Chondrocyte (in vitro differentiated cells): ENCODE results near the gene PAXIP1. TPM values are rescaled to one million over a fixed set of nuclear protein-coding genes. Genes with fewer than 3 reads are reported as not detected.

Experiments
- DNase-seq: peaks from one replicate; pipeline ENCODE4 v3.0.0; 2021; ENCODE audit warnings: mixed read lengths, low spot score
- H3K27ac Mint-ChIP-seq: one replicate; pipeline ENCODE4 v1.8.0; 2021; ENCODE audit warnings: mild to moderate bottlenecking, moderate library complexity, mixed read lengths; ENCODE audit not compliant: unreplicated experiment
- H3K27me3 Mint-ChIP-seq: 2 replicates; pipeline ENCODE4 v1.8.0; 2021; ENCODE audit warnings: low read depth, mixed read lengths
- H3K36me3 Mint-ChIP-seq: 2 replicates; pipeline ENCODE4 v1.8.0; 2021; ENCODE audit warnings: low read depth, mixed read lengths
- H3K4me1 Mint-ChIP-seq: 2 replicates; pipeline ENCODE4 v1.8.0; 2021; ENCODE audit warnings: low read depth, mild to moderate bottlenecking, mixed read lengths
- H3K4me3 Mint-ChIP-seq: one replicate; pipeline ENCODE4 v1.8.0; 2021; ENCODE audit warnings: mild to moderate bottlenecking, moderate library complexity, mixed read lengths; ENCODE audit not compliant: unreplicated experiment
- H3K9me3 Mint-ChIP-seq: 2 replicates; pipeline ENCODE4 v1.8.0; 2021; ENCODE audit warnings: low read depth, mixed read lengths
- total RNA-seq: library from RNA; stranded (reverse); gene quantifications from 3 replicates; pipeline ENCODE4 v1.2.1, GENCODE V29; 2021
- TF ChIP-seq, protein P1 (sequence below): fragments of 200-600 bp; sonication (generic); IDR thresholded peaks from 2 replicates; pipeline ENCODE4 v1.5.0; 2021; ENCODE audit warnings: antibody characterized with exemption, mild to moderate bottlenecking, moderate library complexity

PAXIP1 gene
- total RNA-seq, 1 donor from 2014 or later, result 8.9 TPM

DNA sequence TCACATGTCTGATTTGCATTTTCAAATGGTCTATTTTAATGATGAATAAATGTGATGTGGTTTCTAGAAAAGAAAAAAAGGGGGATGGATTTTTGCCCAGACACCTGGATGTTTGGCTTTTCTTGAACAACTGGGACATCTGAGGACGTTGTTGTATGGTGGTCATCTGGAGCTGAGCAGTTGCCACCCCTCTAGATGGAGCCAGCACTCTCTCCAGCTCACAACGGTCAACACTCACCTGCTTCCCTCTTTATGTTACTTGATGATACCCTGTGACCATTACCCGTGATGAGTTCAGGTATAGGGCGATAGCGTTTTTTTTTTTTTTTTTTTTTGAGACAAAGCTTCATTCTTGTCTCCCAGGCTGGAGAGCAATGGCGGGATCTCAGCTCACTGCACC lies 30.1 kb upstream of the PAXIP1 start:
- Mint-ChIP-seq H3K36me3 (no peaks in the 10 kb centered on the region), H3K27me3 (peaks cover 2% of the 10 kb centered on the region), H3K4me3 (no peak overlapping the region), H3K4me1 (no peaks in the 10 kb centered on the region), H3K9me3 (peaks cover 12% of the 10 kb centered on the region), H3K27ac (no peak overlapping the region)
- no peak for DNase-seq
- TF ChIP-seq, protein P1, sequence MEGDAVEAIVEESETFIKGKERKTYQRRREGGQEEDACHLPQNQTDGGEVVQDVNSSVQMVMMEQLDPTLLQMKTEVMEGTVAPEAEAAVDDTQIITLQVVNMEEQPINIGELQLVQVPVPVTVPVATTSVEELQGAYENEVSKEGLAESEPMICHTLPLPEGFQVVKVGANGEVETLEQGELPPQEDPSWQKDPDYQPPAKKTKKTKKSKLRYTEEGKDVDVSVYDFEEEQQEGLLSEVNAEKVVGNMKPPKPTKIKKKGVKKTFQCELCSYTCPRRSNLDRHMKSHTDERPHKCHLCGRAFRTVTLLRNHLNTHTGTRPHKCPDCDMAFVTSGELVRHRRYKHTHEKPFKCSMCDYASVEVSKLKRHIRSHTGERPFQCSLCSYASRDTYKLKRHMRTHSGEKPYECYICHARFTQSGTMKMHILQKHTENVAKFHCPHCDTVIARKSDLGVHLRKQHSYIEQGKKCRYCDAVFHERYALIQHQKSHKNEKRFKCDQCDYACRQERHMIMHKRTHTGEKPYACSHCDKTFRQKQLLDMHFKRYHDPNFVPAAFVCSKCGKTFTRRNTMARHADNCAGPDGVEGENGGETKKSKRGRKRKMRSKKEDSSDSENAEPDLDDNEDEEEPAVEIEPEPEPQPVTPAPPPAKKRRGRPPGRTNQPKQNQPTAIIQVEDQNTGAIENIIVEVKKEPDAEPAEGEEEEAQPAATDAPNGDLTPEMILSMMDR, result no peak

DNA sequence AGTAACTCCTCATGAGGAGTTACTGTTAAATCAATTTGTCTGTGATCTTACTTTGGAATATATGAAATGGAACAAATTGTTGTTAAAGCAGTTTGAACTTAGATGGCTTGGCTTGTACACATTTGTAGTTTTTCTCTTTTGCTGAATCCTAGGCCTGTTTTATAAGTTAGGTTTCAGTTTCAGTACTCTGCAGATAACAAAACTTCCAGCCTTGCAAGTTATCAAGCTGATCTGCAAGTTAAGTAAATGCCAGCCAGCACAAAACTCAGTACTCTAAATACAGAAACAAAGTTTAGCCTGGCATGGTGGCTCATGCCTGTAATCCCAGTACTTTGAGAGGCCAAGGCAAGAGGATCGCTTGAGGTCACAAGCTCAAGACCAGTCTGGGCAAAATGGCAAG lies 25.0 kb upstream of the PAXIP1 start:
- Mint-ChIP-seq H3K4me1 (no peaks in the 10 kb centered on the region), H3K4me3 (no peak overlapping the region), H3K27me3 (peaks cover 6% of the 10 kb centered on the region), H3K27ac (no peak overlapping the region), H3K36me3 (no peaks in the 10 kb centered on the region), H3K9me3 (peaks cover 10% of the 10 kb centered on the region)
- DNase-seq, result no peak
- TF ChIP-seq, protein P1, result no peak

DNA sequence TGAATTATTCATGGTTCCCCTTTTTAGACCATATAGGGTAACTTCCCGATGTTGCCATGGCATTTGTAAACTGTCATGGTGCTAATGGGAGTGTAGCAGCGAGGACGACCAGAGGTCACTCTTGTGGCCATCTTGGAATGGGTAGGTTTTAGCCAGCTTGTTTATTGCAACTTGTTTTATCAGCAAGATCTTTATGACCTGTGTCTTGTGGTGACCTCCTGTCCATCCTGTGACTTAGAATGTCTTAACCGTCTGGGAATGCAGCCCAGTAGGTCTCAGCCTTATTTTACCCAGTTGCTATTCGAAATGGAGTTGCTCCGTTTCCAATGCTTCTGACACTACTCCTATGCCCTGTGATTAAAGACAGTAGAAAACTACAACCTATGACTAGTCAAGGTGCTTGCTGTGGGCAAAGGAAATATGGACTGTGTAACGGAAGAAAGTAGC lies 18.8 kb upstream of the PAXIP1 start:
- TF ChIP-seq, protein P1, result no peak

DNA sequence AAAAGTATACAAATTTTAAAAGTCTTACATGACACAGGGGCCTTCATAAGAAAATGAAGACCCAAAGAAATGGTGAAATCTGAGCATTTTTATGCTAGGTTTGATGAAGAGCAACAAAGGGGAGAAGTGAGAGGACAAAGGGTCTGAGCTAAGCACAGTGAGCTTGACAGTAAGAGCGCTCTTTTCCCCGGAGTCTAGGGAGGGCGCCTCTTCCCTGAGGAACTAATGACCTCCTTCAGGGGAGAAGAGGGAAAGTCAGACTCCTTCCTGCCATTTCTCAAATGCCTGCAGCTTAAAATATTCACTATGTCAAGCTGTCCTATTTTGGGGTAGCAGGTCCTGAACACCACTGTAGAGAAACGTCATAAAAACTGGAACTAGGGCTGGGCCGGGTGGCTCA lies 18.1 kb upstream of the PAXIP1 start:
- TF ChIP-seq, protein P1, result no peak
- H3K4me3 Mint-ChIP-seq, result no peak overlapping the region
- no peak for DNase-seq
- H3K27me3 Mint-ChIP-seq, result peaks cover 4% of the 10 kb centered on the region
- no peak overlapping the region for H3K27ac Mint-ChIP-seq
- no peaks in the 10 kb centered on the region for H3K36me3 Mint-ChIP-seq
- H3K9me3 Mint-ChIP-seq, result no peaks in the 10 kb centered on the region
- no peaks in the 10 kb centered on the region for H3K4me1 Mint-ChIP-seq

More for the DNA sequence above, 18.8 kb upstream of the PAXIP1 start:
- H3K4me3 Mint-ChIP-seq, result no peak overlapping the region
- H3K36me3 Mint-ChIP-seq, result no peaks in the 10 kb centered on the region
- peaks cover 4% of the 10 kb centered on the region for H3K27me3 Mint-ChIP-seq
- H3K27ac Mint-ChIP-seq, result no peak overlapping the region
- H3K4me1 Mint-ChIP-seq, result no peaks in the 10 kb centered on the region
- H3K9me3 Mint-ChIP-seq, result no peaks in the 10 kb centered on the region
- no peak for DNase-seq

DNA sequence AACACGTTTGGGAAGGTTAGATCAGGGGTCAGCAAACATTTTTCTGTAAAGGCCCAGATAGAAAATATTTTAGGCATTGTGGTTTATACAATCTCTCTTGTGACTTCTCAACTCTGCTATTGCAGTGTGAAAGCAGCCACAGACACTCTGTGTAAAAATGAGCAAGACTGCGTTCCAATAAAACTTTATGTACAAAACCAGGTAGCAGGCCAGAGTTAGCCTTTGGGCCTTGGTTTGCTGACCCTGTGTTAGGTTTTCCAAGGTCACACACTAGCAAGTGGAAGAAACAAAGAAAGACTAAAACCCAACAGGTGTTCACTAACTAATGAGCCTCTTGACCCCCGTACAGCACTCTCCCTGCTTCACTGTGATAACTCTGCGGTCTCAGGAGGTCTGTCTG lies 14.9 kb upstream of the PAXIP1 start:
- H3K4me3 Mint-ChIP-seq, result no peak overlapping the region
- peaks cover 4% of the 10 kb centered on the region for H3K27me3 Mint-ChIP-seq
- DNase-seq, result no peak
- H3K36me3 Mint-ChIP-seq, result no peaks in the 10 kb centered on the region
- H3K4me1 Mint-ChIP-seq, result no peaks in the 10 kb centered on the region
- no peaks in the 10 kb centered on the region for H3K9me3 Mint-ChIP-seq
- H3K27ac Mint-ChIP-seq, result no peak overlapping the region
- TF ChIP-seq, protein P1, result no peak
